Dedifferentiated amniotic fluid mesenchymal stem cell (primary cell): Measurements from ENCODE around the gene KRTAP10-4.
"Not testable (repeated sequence)": the region's sequence is repeated elsewhere in the genome, so short reads cannot be mapped to it uniquely, and the experiment has no call there.

Experiments
- DNase-seq: peaks from one replicate; pipeline ENCODE4 v3.0.0-alpha.2; 2016; ENCODE audit errors: extremely low spot score

Gene KRTAP10-4

GRCh38 chr21:44599264-44600029, 25.9 kb downstream of the KRTAP10-4 start:
- DNase-seq: no peak

- not testable (repeated sequence) for DNase-seq
Observed at GRCh38 chr21:44600118-44600978, 26.8 kb downstream of the KRTAP10-4 start, which contains the start of gene KRTAP10-7. KRTAP10-7 (plus strand) TSS chr21:44600597; CDS start chr21:44600622, 25 bp downstream.

- not testable (repeated sequence) for DNase-seq
Observed at GRCh38 chr21:44601091-44601490, 27.6 kb downstream of the KRTAP10-4 start.

- DNase-seq: no peak
Observed at GRCh38 chr21:44601596-44602462, 28.3 kb downstream of the KRTAP10-4 start.

DNA sequence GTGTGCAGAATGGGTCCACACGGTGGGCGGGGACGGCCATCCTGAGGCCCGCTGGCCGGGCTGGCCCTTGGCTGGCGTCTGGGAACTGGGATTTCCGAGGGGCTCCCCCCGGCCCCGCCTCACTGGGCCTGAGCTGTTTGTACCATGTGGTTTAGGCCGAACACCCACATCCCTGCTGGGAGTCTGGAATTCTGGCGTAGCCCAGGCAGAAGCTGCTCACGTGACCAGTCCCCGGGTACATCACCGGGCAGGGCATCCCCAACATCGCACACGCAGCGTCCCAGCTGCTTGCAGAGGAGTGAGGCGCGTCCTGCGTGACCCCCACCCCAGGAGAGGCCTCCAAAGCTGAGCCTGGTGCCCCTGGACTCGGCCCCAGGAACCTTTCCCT, 28.9 kb downstream of the KRTAP10-4 start:
- no peak for DNase-seq

- no peak for DNase-seq
Observed at GRCh38 chr21:44603109-44603875, 29.8 kb downstream of the KRTAP10-4 start.

GRCh38 chr21:44603911-44604310, 30.4 kb downstream of the KRTAP10-4 start:
- no peak for DNase-seq

- DNase-seq: no peak
Observed at GRCh38 chr21:44606495-44606894, 33.0 kb downstream of the KRTAP10-4 start.

DNA sequence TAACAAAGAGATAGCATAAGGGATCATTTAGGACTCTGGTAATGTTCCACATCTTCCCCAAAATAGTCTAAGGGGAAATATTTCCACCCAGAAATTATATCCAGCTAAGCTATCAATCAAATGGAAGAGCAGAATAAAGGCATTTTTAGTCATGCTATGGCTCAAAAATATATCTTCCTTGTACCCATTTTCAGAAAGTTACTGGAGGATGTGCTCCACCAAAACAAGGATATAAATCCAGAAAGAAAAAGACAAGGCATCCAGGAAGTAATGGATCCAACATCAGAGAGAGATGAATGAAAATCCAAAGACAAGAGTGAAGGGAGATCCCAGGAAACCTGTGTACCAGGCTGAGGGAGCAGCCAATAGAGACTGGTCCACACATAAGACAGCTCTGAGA, 35.7 kb downstream of the KRTAP10-4 start:
- DNase-seq: no peak

GRCh38 chr21:44610157-44610843, 36.8 kb downstream of the KRTAP10-4 start:
- not testable (repeated sequence) for DNase-seq

DNA sequence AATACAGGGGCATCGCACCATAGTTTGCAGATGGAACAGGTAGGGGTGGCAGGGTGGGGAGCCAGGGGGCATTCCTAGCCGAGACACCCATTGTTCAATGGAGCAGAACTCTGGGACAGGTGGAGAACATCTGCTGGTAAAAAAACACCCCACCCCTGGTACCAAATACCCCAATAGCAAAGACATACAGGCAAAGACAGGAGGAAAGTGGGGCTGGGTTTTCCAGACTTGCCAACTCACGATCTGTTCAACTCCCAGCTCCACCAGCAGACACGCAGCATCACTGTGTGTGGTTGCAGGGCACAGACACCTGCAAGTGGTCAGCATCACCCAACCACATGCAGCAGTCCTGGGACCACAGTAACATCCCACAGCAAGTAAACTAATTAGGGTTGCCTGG, 38.0 kb downstream of the KRTAP10-4 start:
- no peak for DNase-seq

DNA sequence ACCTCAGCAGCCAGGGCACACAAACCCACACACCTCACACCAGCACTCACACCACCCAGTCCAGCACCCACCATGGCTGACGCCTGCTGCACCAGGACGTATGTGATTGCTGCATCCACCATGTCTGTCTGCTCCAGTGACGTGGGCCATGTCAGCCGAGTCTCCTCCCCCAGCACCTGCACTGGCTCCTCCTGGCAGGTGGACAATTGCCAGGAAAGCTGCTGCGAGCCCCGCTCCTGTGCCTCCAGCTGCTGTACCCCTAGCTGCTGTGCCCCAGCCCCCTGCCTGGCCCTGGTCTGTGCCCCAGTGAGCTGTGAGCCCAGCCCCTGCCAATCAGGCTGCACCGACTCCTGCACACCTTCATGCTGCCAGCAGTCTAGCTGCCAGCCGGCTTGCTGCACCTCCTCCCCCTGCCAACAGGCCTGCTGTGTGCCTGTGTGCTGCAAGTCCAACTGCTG, 38.5 kb downstream of the KRTAP10-4 start, which contains the start of gene KRTAP10-8:
TSS of gene KRTAP10-8 (plus strand) at position 51 of the 458 bp plus-strand sequence. CDS start at position 73, 22 bp downstream.
- no peak for DNase-seq

DNA sequence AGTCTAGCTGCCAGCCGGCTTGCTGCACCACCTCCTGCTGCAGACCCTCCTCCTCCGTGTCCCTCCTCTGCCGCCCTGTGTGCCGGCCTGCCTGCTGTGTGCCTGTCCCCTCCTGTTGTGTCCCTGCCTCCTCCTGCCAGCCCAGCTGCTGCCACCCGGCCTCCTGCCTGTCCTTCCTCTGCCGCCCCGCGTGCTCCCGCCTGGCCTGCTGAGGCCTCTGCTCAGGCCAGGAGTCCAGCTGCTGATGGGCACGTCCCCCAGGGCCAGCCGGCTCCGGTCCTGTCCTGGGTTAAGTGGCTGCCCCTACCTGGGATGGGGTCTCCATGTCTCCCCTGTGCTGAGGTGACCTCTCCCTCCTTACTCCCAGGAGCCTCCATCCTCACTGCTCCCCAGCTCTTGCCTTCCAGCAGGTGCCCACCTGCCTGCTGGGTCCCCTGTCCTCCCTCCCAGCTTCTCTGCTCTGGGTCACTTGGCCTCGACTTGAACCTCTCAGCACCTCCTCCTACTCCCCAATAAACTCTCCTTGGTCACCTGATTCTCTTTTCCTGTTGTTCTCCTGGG, 39.2 kb downstream of the KRTAP10-4 start:
- DNase-seq: no peak

GRCh38 chr21:44613386-44614155, 40.0 kb downstream of the KRTAP10-4 start:
- DNase-seq: no peak

DNA sequence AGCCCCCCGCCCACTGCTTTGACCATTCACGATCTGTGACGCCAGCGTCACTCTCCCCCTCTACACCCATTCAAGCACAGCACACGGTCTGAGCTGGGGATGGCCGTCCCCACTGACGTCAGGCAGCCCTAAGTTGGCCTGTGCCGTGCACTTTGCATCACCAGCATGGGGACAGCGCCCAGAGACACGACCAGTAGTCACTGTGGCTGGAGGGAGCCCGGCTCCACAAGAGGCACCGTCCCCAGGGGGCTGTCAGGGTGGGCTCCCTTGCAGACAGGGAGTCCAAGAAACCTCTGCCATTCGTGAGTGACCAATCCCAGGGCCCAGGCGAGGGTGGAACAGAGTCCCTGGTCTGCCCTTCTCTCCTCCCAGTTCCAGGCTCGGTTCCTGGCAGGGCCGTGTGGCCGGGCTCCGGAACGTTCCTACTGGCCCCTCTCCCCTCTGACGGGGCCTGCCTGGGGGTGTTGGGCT, 40.7 kb downstream of the KRTAP10-4 start:
- DNase-seq: no peak

GRCh38 chr21:44614961-44615391, 41.4 kb downstream of the KRTAP10-4 start:
- no peak for DNase-seq

DNA sequence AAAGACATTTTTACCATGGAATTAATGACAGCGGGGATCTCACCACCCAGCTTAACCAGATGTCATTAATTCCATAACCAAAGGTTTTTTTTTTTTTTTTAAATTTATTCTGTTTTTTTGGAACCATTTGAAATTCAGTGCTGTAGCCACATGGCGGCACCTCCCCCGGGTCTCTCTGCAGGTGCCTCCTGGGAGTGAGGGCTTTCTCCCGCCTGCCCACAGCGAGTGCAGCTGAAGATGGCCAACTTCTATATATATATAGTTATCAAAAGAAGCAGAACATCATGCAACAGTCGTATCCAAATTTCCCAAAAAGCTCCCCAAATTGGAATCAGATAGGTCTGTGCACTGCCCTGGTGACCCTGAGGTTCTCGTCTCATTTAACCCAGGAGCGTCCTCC, 41.9 kb downstream of the KRTAP10-4 start:
- DNase-seq: no peak

DNA sequence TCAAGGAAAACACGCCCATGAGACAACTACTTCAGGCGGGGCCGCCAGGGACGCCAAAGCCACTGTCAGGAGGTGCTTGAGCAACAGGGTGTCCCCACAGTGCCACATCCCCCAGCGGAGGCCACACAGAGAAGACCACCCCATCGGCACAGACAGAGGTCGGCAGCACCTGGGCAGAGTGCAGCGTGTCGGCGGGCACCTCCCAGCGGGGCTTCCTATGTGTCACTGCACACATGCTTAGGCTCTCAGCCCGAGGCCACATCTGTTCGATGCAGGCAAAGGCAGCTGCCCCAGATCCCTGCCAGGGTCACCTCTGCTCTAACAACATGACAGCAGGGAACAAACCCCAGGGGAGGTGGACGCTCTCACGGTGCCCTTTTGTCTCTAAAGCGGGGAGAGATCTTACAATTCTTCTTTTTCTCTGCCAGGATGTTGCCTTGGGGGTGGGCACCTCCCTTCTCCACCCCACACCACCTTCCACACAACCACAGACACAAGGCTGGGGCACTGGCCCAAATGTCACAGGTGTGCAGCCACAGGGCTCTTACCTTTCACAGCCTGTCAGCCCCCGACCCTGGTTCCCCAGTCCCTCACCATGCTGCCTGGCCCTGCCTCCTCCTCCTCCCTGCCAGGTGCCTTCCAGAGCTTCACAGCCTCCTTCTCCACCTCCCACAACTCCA, 42.5 kb downstream of the KRTAP10-4 start:
- no peak for DNase-seq
